ENCODE data around the gene FSTL1.
A peak's percentile ranks its signal among the peaks of the same experiment; 100 is the strongest.

The FSTL1 gene

GRCh38 chr3:120348991-120349854, 101.6 kb downstream of the FSTL1 start, which contains the start of gene LRRC58:
Gene LRRC58 (minus strand): TSS chr3:120349354. CDS start chr3:120349243, 111 bp downstream.
- DNase-seq = peak; percentile 89

DNA sequence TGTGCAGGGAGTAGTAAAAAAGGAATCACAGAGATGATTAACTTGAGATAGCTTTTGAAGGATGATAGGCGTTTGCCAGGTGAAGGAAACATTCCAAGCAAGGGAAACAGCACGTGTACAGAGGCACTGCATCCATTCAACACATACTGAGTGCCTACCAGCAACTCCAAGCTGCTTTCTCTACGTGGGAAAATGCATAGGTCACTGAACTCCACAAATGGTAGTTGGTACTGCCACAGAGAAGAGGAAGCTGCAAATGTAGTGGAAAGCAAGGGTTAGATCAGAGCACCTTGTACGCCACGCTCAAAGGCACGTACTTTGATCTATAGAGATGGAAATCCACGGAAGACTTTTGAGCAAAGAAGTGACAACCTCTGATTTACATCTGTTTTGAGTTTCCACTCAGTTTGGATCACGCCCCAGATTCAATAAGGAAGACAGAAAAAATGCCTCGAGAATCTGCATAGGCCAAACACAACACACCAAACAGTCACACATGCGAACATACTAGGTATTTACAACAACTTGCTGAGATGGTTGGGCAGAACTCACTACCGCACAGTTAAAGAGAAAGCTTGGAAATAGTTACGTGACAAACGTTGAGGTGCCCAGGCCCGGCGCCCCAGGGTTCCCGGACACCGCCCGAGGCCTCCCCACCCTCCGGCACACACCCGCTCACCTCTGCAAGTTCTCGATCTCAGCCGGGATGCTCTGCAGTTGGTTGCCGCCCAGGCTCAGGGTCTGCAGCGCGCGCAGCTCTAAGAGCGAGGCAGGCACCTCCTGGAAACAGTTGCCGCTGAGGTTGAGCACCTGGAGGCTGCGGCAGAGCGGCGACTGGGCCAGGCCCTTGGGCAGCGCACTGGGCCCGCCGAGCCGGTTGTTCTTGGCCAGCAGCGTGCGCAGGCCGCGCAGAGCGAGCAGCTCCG, 102.5 kb downstream of the FSTL1 start:
- DNase-seq = peak; percentile 60

DNA sequence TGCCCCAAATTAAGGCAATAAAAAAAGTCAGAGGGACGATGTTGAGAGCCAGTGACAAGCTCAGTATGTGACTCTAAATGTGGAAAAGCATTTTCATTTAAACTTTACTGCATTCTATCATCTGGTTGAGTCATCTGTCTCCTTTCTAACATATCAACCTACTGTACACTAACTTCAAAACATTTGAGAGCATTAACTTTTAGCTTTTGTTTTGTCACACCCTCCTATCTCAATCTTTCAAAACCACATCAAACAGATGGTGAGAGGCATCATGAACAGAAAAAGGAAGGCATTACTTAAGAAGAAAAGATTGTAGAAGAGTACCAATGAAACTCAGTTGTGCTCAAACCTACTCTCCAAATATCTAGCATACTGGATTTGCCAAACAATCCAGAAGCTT, 106.4 kb downstream of the FSTL1 start:
- no peak for DNase-seq

Data from stimulated activated CD4-positive, alpha-beta T cell treated with anti-CD3 and anti-CD28 coated beads, Interleukin-4, amount 100 ng/mL, for 24 hours (primary cell).